ENCODE data around the gene FLT3LG. TPM values are rescaled to one million over a fixed set of nuclear protein-coding genes. Genes with fewer than 3 reads are reported as not detected.

The FLT3LG gene
- 100 to 1,000 TPM; 187 to 197 TPM for total RNA-seq

DNA sequence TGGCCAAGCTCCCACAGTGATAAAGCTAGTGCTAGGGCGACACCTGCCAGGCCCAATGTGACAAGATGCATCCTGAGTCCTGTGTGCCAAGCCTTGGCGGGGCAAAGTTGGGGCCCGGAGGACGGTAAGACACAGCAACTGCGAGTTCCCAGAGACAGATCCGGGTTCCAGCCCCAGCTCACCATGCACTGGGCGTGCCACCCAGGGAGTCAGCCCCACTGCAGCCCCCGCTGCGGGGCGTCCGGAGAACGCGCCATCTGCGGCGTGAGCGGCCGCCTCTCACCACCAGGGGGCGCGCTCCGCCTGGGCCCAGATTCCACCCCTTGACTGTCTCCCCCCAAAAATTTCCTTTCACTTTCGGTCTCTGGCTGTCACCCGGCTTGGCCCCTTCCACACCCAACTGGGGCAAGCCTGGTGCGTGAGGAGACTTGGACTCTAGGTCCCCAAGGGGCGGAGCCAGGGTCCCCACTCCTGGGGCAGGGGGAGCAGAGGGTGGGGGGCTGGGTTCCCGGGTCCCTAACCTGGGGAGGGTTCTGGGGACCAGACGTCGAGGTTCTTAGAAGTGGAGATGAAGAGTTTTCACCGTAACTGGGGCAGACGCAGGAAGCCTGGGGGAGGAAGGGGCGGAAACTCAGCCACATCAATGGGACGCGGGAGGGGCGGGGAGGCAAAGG lies at the start of gene FLT3LG:
FLT3LG (plus strand) TSS at position 348 of the 674 bp plus-strand sequence. CDS start 425 bp downstream, outside the sequence.
- peaks cover 60% of the 10 kb centered on the region for H3K4me1 Mint-ChIP-seq
- POLR2A ChIA-PET: interaction anchor here (0.9 to 10.7 kb wide), 11 partner anchors 14 to 203 kb away, joined by 3 to 192 read pairs (median 6); partner anchors contain the start of genes ALDH16A1, PIH1D1, PRMT1 and RPL13A
- peak within 1 kb of the TSS; percentile 92 for H3K27ac Mint-ChIP-seq
- H3K27me3 Mint-ChIP-seq: no peaks in the 10 kb centered on the region
- CTCF ChIA-PET: interaction anchor here (0.6 to 5.9 kb wide), 20 partner anchors 14 to 376 kb away, joined by 3 to 159 read pairs (median 4); partner anchors contain the start of genes ALDH16A1, PIH1D1, PRMT1 and RPL13A
- no peaks in the 10 kb centered on the region for H3K9me3 Mint-ChIP-seq
- peak within 1 kb of the TSS; percentile 97 for H3K4me3 Mint-ChIP-seq
- DNase-seq: peak; percentile 94
- peaks cover 26% of the 10 kb centered on the region for H3K36me3 Mint-ChIP-seq (ENCODE audit: low read depth)

DNA sequence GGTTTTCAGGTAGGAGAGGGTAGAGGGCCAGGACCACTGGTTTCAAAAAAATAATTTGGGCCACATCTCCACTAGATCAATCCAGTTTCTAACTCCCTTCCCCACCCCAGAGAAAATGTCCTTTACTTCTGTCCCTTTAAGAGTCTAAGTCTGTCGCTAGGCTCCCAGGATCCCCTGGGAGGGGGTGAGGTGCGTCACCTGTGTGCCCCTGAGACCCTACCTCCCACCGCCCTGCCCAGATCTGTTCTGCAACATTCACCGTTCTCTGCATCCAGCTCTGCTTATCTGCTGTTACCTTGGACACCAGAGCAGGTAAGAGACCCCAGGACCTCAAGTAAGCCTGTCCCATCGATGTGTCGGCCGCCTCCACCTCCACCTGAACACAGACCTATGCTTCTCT lies 48.8 kb upstream of the FLT3LG start, which contains the start of gene GFY:
GFY (plus strand) TSS at position 211 of the 400 bp plus-strand sequence. CDS start 1,043 bp downstream, outside the sequence.
- DNase-seq: no peak
- Mint-ChIP-seq H3K4me1 (peaks cover 57% of the 10 kb centered on the region), H3K36me3 (ENCODE audit: low read depth) (no peaks in the 10 kb centered on the region), H3K9me3 (no peaks in the 10 kb centered on the region), H3K4me3 (no peak within 1 kb of the TSS), H3K27me3 (peaks cover 90% of the 10 kb centered on the region), H3K27ac (no peak within 1 kb of the TSS)
- ChIA-PET POLR2A (interaction anchor here (1.2 to 2.6 kb wide), 4 partner anchors 11 to 27 kb away, joined by 3 to 13 read pairs (median 6); partner anchors contain the start of gene PIH1D1), CTCF (interaction anchor here (0.7 kb wide), 1 partner anchor 33 kb away, joined by 4 read pairs; no protein-coding TSS in a partner anchor)

GRCh38 chr19:49425922-49426592 lies 48.0 kb upstream of the FLT3LG start:
- no peak overlapping the region for H3K27ac Mint-ChIP-seq
- no peak overlapping the region for H3K4me3 Mint-ChIP-seq
- peaks cover 90% of the 10 kb centered on the region for H3K27me3 Mint-ChIP-seq
- ChIA-PET POLR2A (interaction anchor here (1.2 to 2.6 kb wide), 4 partner anchors 10 to 26 kb away, joined by 3 to 13 read pairs (median 6); partner anchors contain the start of gene PIH1D1), CTCF (interaction anchor here (1.2 kb wide), 1 partner anchor 15 kb away, joined by 3 read pairs; no protein-coding TSS in a partner anchor)
- peak; percentile 40 for DNase-seq
- H3K36me3 Mint-ChIP-seq (ENCODE audit: low read depth): no peaks in the 10 kb centered on the region
- no peaks in the 10 kb centered on the region for H3K9me3 Mint-ChIP-seq
- H3K4me1 Mint-ChIP-seq: peaks cover 58% of the 10 kb centered on the region

- ChIA-PET POLR2A (interaction anchor here (1.1 to 1.9 kb wide), 3 partner anchors 10 to 26 kb away, joined by 3 to 6 read pairs (median 4); partner anchors contain the start of gene ALDH16A1), CTCF (interaction anchor here (0.6 to 1.2 kb wide), 3 partner anchors 16 to 1911 kb away, joined by 3 to 4 read pairs (median 3); no protein-coding TSS in a partner anchor)
- peaks cover 85% of the 10 kb centered on the region for H3K27me3 Mint-ChIP-seq
- no peaks in the 10 kb centered on the region for H3K9me3 Mint-ChIP-seq
- no peak overlapping the region for H3K4me3 Mint-ChIP-seq
- H3K36me3 Mint-ChIP-seq (ENCODE audit: low read depth): no peaks in the 10 kb centered on the region
- DNase-seq: no peak
- H3K4me1 Mint-ChIP-seq: peaks cover 52% of the 10 kb centered on the region
- H3K27ac Mint-ChIP-seq: no peak overlapping the region
Observed at GRCh38 chr19:49427339-49427738, 46.7 kb upstream of the FLT3LG start.

- Mint-ChIP-seq H3K27me3 (peaks cover 84% of the 10 kb centered on the region), H3K36me3 (ENCODE audit: low read depth) (no peaks in the 10 kb centered on the region), H3K9me3 (no peaks in the 10 kb centered on the region), H3K4me1 (peaks cover 50% of the 10 kb centered on the region), H3K27ac (no peak overlapping the region), H3K4me3 (peak overlapping the region; percentile 13)
- peak; percentile 41 for DNase-seq
- CTCF ChIA-PET: interaction anchor here (1.0 kb wide), 1 partner anchor 36 kb away, joined by 4 read pairs; no protein-coding TSS in a partner anchor
- POLR2A ChIA-PET: interaction anchor here (1.1 to 1.2 kb wide), 2 partner anchors 11 to 25 kb away, joined by 3 to 4 read pairs; partner anchors contain the start of gene ALDH16A1
Observed at GRCh38 chr19:49427855-49428546, 46.0 kb upstream of the FLT3LG start.

GRCh38 chr19:49428547-49429451 lies 45.2 kb upstream of the FLT3LG start:
- H3K4me3 Mint-ChIP-seq: no peak overlapping the region
- peaks cover 48% of the 10 kb centered on the region for H3K4me1 Mint-ChIP-seq
- H3K27ac Mint-ChIP-seq: no peak overlapping the region
- no peaks in the 10 kb centered on the region for H3K36me3 Mint-ChIP-seq (ENCODE audit: low read depth)
- ChIA-PET CTCF (interaction anchor here (1.0 to 1.1 kb wide), 2 partner anchors 37 kb away, joined by 3 to 4 read pairs; no protein-coding TSS in a partner anchor), POLR2A (interaction anchor here (1.1 kb wide), 2 partner anchors 11 to 25 kb away, joined by 4 to 5 read pairs; partner anchors contain the start of gene ALDH16A1)
- no peaks in the 10 kb centered on the region for H3K9me3 Mint-ChIP-seq
- peaks cover 84% of the 10 kb centered on the region for H3K27me3 Mint-ChIP-seq
- DNase-seq: no peak

GRCh38 chr19:49430172-49430677 lies 43.8 kb upstream of the FLT3LG start:
- CTCF ChIA-PET: no interaction called here
- Mint-ChIP-seq H3K9me3 (no peaks in the 10 kb centered on the region), H3K4me3 (no peak overlapping the region), H3K27ac (no peak overlapping the region), H3K4me1 (peaks cover 43% of the 10 kb centered on the region), H3K36me3 (ENCODE audit: low read depth) (no peaks in the 10 kb centered on the region), H3K27me3 (peaks cover 83% of the 10 kb centered on the region)
- no peak for DNase-seq
- POLR2A ChIA-PET: interaction anchor here (1.2 kb wide), 1 partner anchor 10 kb away, joined by 3 read pairs; no protein-coding TSS in a partner anchor

- Mint-ChIP-seq H3K27ac (no peak overlapping the region), H3K9me3 (no peaks in the 10 kb centered on the region), H3K36me3 (ENCODE audit: low read depth) (no peaks in the 10 kb centered on the region), H3K4me3 (no peak overlapping the region), H3K4me1 (peaks cover 46% of the 10 kb centered on the region), H3K27me3 (peaks cover 83% of the 10 kb centered on the region)
- CTCF ChIA-PET: interaction anchor here (0.6 to 1.3 kb wide), 4 partner anchors 37 to 75 kb away, joined by 3 to 5 read pairs (median 4); no protein-coding TSS in a partner anchor
- POLR2A ChIA-PET: interaction anchor here (1.2 kb wide), 1 partner anchor 9 kb away, joined by 3 read pairs; no protein-coding TSS in a partner anchor
- peak; percentile 36 for DNase-seq
Observed at GRCh38 chr19:49430678-49431329, 43.2 kb upstream of the FLT3LG start.

- peak; percentile 42 for DNase-seq
- H3K4me1 Mint-ChIP-seq: peaks cover 50% of the 10 kb centered on the region
Observed at GRCh38 chr19:49431330-49431749, 42.7 kb upstream of the FLT3LG start.

DNA sequence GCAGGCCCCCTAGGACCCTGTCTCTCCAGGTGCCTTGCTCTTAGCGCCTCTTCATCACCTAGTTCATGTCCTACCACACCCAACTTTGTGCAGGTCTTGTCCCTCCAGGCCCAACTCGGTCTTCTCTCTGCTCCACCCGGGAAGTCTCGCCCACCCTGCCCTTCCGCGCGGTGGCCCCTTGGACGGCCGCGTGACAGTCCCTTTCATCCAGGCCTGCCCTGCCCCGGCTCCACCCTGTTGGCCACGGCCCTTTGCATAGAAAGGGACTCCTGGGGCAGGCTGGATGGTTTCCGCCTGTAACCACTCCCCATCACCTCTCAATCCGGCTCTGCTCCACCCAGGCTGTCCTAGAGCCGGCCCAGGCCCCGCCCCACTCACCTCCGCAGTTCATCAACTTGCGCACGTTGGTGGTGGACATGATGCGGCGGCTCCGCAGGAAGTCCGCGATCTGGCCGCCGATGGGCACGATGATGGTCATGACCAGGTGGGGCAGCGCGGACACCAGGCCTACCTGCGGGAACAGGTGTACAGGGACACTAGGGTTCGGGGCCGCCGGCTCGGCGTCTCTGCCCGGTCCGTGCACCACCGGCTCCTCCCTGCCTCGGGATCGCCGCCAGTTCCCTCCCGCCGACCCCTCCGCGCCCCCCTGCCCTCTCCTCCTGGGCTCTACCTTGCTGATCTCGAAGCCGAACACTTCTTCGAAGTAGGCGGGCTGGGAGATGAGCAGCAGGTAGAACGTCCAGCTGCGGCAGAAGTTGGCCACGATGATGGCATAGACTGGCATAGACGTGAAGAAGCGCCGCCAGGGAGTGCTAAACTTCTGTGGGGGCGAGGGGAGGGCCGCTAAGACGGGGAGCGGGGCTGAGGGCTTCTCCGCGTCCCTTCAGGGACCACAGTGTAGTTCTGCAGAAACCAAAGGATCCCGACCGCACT lies 41.6 kb upstream of the FLT3LG start:
- Mint-ChIP-seq H3K4me3 (no peak overlapping the region), H3K27ac (no peak overlapping the region), H3K4me1 (peaks cover 45% of the 10 kb centered on the region), H3K36me3 (ENCODE audit: low read depth) (no peaks in the 10 kb centered on the region), H3K27me3 (peaks cover 83% of the 10 kb centered on the region), H3K9me3 (no peaks in the 10 kb centered on the region)
- ChIA-PET POLR2A (no interaction called here), CTCF (interaction anchor here (0.6 to 1.1 kb wide), 3 partner anchors 39 to 167 kb away, joined by 3 to 5 read pairs (median 4); no protein-coding TSS in a partner anchor)
- DNase-seq: peak; percentile 59

More at GRCh38 chr19:49431330-49431749, 42.7 kb upstream of the FLT3LG start:
- Mint-ChIP-seq H3K4me3 (no peak overlapping the region), H3K36me3 (ENCODE audit: low read depth) (no peaks in the 10 kb centered on the region), H3K27me3 (peaks cover 83% of the 10 kb centered on the region), H3K27ac (no peak overlapping the region), H3K9me3 (no peaks in the 10 kb centered on the region)
- CTCF ChIA-PET: interaction anchor here (0.6 to 1.3 kb wide), 4 partner anchors 38 to 75 kb away, joined by 3 to 5 read pairs (median 4); no protein-coding TSS in a partner anchor
- POLR2A ChIA-PET: interaction anchor here (1.2 kb wide), 1 partner anchor 8 kb away, joined by 3 read pairs; no protein-coding TSS in a partner anchor
